ENCODE measurements around the gene PKHD1.

Gene PKHD1

GRCh38 chr6:51704932-51705540 lies 382.4 kb downstream of the PKHD1 start:
- H3K9me3 ChIP-seq (ENCODE audit: control insufficient read depth in 2 of 2, low read length in 2 of 2), result no peaks in the 10 kb centered on the region
- H3K9ac ChIP-seq (ENCODE audit: low read depth in 1 of 2, low read length in 2 of 2), result no peak overlapping the region
- no peak overlapping the region for H3K4me3 ChIP-seq (ENCODE audit: low read length in 2 of 2)
- no peaks in the 10 kb centered on the region for H3K4me1 ChIP-seq (ENCODE audit: control insufficient read depth in 2 of 2, insufficient read depth in 2 of 2, low read length in 2 of 2)
- no peaks in the 10 kb centered on the region for H3K27me3 ChIP-seq (ENCODE audit: control insufficient read depth in 2 of 2, insufficient read depth in 2 of 2, low read length in 2 of 2)
- H3K27ac ChIP-seq (ENCODE audit: low read depth in 2 of 2, low read length in 2 of 2), result no peak overlapping the region
- H3K36me3 ChIP-seq (ENCODE audit: control insufficient read depth in 2 of 2, insufficient read depth in 2 of 2, low read length in 2 of 2), result no peaks in the 10 kb centered on the region

- Histone ChIP-seq H3K27me3 (ENCODE audit: control insufficient read depth in 2 of 2, insufficient read depth in 2 of 2, low read length in 2 of 2) (no peaks in the 10 kb centered on the region), H3K4me1 (ENCODE audit: control insufficient read depth in 2 of 2, insufficient read depth in 2 of 2, low read length in 2 of 2) (no peaks in the 10 kb centered on the region), H3K9ac (ENCODE audit: low read depth in 1 of 2, low read length in 2 of 2) (no peak overlapping the region), H3K27ac (ENCODE audit: low read depth in 2 of 2, low read length in 2 of 2) (no peak overlapping the region), H3K36me3 (ENCODE audit: control insufficient read depth in 2 of 2, insufficient read depth in 2 of 2, low read length in 2 of 2) (no peaks in the 10 kb centered on the region), H3K4me3 (ENCODE audit: low read length in 2 of 2) (no peak overlapping the region), H3K9me3 (ENCODE audit: control insufficient read depth in 2 of 2, low read length in 2 of 2) (no peaks in the 10 kb centered on the region)
Observed at GRCh38 chr6:51702851-51703250, 384.6 kb downstream of the PKHD1 start.

GRCh38 chr6:51684603-51685002 lies 402.8 kb downstream of the PKHD1 start:
- Histone ChIP-seq H3K27ac (ENCODE audit: low read depth in 2 of 2, low read length in 2 of 2) (no peak overlapping the region), H3K4me1 (ENCODE audit: control insufficient read depth in 2 of 2, insufficient read depth in 2 of 2, low read length in 2 of 2) (peaks cover 0 to 3% of the 10 kb centered on the region in 2 donors), H3K27me3 (ENCODE audit: control insufficient read depth in 2 of 2, insufficient read depth in 2 of 2, low read length in 2 of 2) (no peaks in the 10 kb centered on the region), H3K9ac (ENCODE audit: low read depth in 1 of 2, low read length in 2 of 2) (no peak overlapping the region), H3K36me3 (ENCODE audit: control insufficient read depth in 2 of 2, insufficient read depth in 2 of 2, low read length in 2 of 2) (no peaks in the 10 kb centered on the region), H3K9me3 (ENCODE audit: control insufficient read depth in 2 of 2, low read length in 2 of 2) (no peaks in the 10 kb centered on the region), H3K4me3 (ENCODE audit: low read length in 2 of 2) (no peak overlapping the region)

- Histone ChIP-seq H3K4me3 (ENCODE audit: low read length in 2 of 2) (no peak overlapping the region), H3K9me3 (ENCODE audit: control insufficient read depth in 2 of 2, low read length in 2 of 2) (no peaks in the 10 kb centered on the region), H3K4me1 (ENCODE audit: control insufficient read depth in 2 of 2, insufficient read depth in 2 of 2, low read length in 2 of 2) (peaks cover under 1 to 4% of the 10 kb centered on the region in 2 donors), H3K36me3 (ENCODE audit: control insufficient read depth in 2 of 2, insufficient read depth in 2 of 2, low read length in 2 of 2) (no peaks in the 10 kb centered on the region), H3K27ac (ENCODE audit: low read depth in 2 of 2, low read length in 2 of 2) (no peak overlapping the region), H3K9ac (ENCODE audit: low read depth in 1 of 2, low read length in 2 of 2) (no peak overlapping the region), H3K27me3 (ENCODE audit: control insufficient read depth in 2 of 2, insufficient read depth in 2 of 2, low read length in 2 of 2) (no peaks in the 10 kb centered on the region)
Observed at GRCh38 chr6:51684038-51684437, 403.4 kb downstream of the PKHD1 start.

- H3K9ac ChIP-seq (ENCODE audit: low read depth in 1 of 2, low read length in 2 of 2), result no peak overlapping the region
- H3K36me3 ChIP-seq (ENCODE audit: control insufficient read depth in 2 of 2, insufficient read depth in 2 of 2, low read length in 2 of 2), result no peaks in the 10 kb centered on the region
- H3K27me3 ChIP-seq (ENCODE audit: control insufficient read depth in 2 of 2, insufficient read depth in 2 of 2, low read length in 2 of 2), result no peaks in the 10 kb centered on the region
- H3K27ac ChIP-seq (ENCODE audit: low read depth in 2 of 2, low read length in 2 of 2), result no peak overlapping the region
- no peak overlapping the region for H3K4me3 ChIP-seq (ENCODE audit: low read length in 2 of 2)
- no peaks in the 10 kb centered on the region for H3K9me3 ChIP-seq (ENCODE audit: control insufficient read depth in 2 of 2, low read length in 2 of 2)
- peaks cover 3 to 4% of the 10 kb centered on the region in 2 donors for H3K4me1 ChIP-seq (ENCODE audit: control insufficient read depth in 2 of 2, insufficient read depth in 2 of 2, low read length in 2 of 2)
Observed at GRCh38 chr6:51678905-51679620, 408.4 kb downstream of the PKHD1 start.

GRCh38 chr6:51678274-51678673 lies 409.1 kb downstream of the PKHD1 start:
- Histone ChIP-seq H3K4me3 (ENCODE audit: low read length in 2 of 2) (no peak overlapping the region), H3K9me3 (ENCODE audit: control insufficient read depth in 2 of 2, low read length in 2 of 2) (no peaks in the 10 kb centered on the region), H3K4me1 (ENCODE audit: control insufficient read depth in 2 of 2, insufficient read depth in 2 of 2, low read length in 2 of 2) (peaks cover 3 to 4% of the 10 kb centered on the region in 2 donors), H3K9ac (ENCODE audit: low read depth in 1 of 2, low read length in 2 of 2) (no peak overlapping the region), H3K27me3 (ENCODE audit: control insufficient read depth in 2 of 2, insufficient read depth in 2 of 2, low read length in 2 of 2) (no peaks in the 10 kb centered on the region), H3K36me3 (ENCODE audit: control insufficient read depth in 2 of 2, insufficient read depth in 2 of 2, low read length in 2 of 2) (no peaks in the 10 kb centered on the region), H3K27ac (ENCODE audit: low read depth in 2 of 2, low read length in 2 of 2) (no peak overlapping the region)

- H3K36me3 ChIP-seq (ENCODE audit: control insufficient read depth in 2 of 2, insufficient read depth in 2 of 2, low read length in 2 of 2), result no peaks in the 10 kb centered on the region
- no peaks in the 10 kb centered on the region for H3K27me3 ChIP-seq (ENCODE audit: control insufficient read depth in 2 of 2, insufficient read depth in 2 of 2, low read length in 2 of 2)
- H3K4me1 ChIP-seq (ENCODE audit: control insufficient read depth in 2 of 2, insufficient read depth in 2 of 2, low read length in 2 of 2), result peaks cover 3 to 4% of the 10 kb centered on the region in 2 donors
- no peak overlapping the region for H3K27ac ChIP-seq (ENCODE audit: low read depth in 2 of 2, low read length in 2 of 2)
- H3K9me3 ChIP-seq (ENCODE audit: control insufficient read depth in 2 of 2, low read length in 2 of 2), result no peaks in the 10 kb centered on the region
- no peak overlapping the region for H3K9ac ChIP-seq (ENCODE audit: low read depth in 1 of 2, low read length in 2 of 2)
- H3K4me3 ChIP-seq (ENCODE audit: low read length in 2 of 2), result no peak overlapping the region
Observed at GRCh38 chr6:51675922-51676275, 411.5 kb downstream of the PKHD1 start.

- Histone ChIP-seq H3K9me3 (ENCODE audit: control insufficient read depth in 2 of 2, low read length in 2 of 2) (no peaks in the 10 kb centered on the region), H3K27ac (ENCODE audit: low read depth in 2 of 2, low read length in 2 of 2) (no peak overlapping the region), H3K4me3 (ENCODE audit: low read length in 2 of 2) (no peak overlapping the region), H3K4me1 (ENCODE audit: control insufficient read depth in 2 of 2, insufficient read depth in 2 of 2, low read length in 2 of 2) (peaks cover 3 to 4% of the 10 kb centered on the region in 2 donors), H3K27me3 (ENCODE audit: control insufficient read depth in 2 of 2, insufficient read depth in 2 of 2, low read length in 2 of 2) (no peaks in the 10 kb centered on the region), H3K36me3 (ENCODE audit: control insufficient read depth in 2 of 2, insufficient read depth in 2 of 2, low read length in 2 of 2) (no peaks in the 10 kb centered on the region), H3K9ac (ENCODE audit: low read depth in 1 of 2, low read length in 2 of 2) (no peak overlapping the region)
Observed at GRCh38 chr6:51675020-51675921, 412.1 kb downstream of the PKHD1 start.

- no peaks in the 10 kb centered on the region for H3K4me1 ChIP-seq (ENCODE audit: control insufficient read depth in 2 of 2, insufficient read depth in 2 of 2, low read length in 2 of 2)
- no peak overlapping the region for H3K9ac ChIP-seq (ENCODE audit: low read depth in 1 of 2, low read length in 2 of 2)
- H3K9me3 ChIP-seq (ENCODE audit: control insufficient read depth in 2 of 2, low read length in 2 of 2), result no peaks in the 10 kb centered on the region
- H3K36me3 ChIP-seq (ENCODE audit: control insufficient read depth in 2 of 2, insufficient read depth in 2 of 2, low read length in 2 of 2), result no peaks in the 10 kb centered on the region
- no peaks in the 10 kb centered on the region for H3K27me3 ChIP-seq (ENCODE audit: control insufficient read depth in 2 of 2, insufficient read depth in 2 of 2, low read length in 2 of 2)
- no peak overlapping the region for H3K4me3 ChIP-seq (ENCODE audit: low read length in 2 of 2)
- no peak overlapping the region for H3K27ac ChIP-seq (ENCODE audit: low read depth in 2 of 2, low read length in 2 of 2)
Observed at GRCh38 chr6:51663525-51663924, 423.9 kb downstream of the PKHD1 start.

- no peak overlapping the region for H3K27ac ChIP-seq (ENCODE audit: low read depth in 2 of 2, low read length in 2 of 2)
- H3K4me3 ChIP-seq (ENCODE audit: low read length in 2 of 2), result no peak overlapping the region
- H3K9me3 ChIP-seq (ENCODE audit: control insufficient read depth in 2 of 2, low read length in 2 of 2), result no peaks in the 10 kb centered on the region
Observed at GRCh38 chr6:51660767-51661166, 426.6 kb downstream of the PKHD1 start.

More at GRCh38 chr6:51660767-51661166, 426.6 kb downstream of the PKHD1 start:
- Histone ChIP-seq H3K4me1 (ENCODE audit: control insufficient read depth in 2 of 2, insufficient read depth in 2 of 2, low read length in 2 of 2) (no peaks in the 10 kb centered on the region), H3K36me3 (ENCODE audit: control insufficient read depth in 2 of 2, insufficient read depth in 2 of 2, low read length in 2 of 2) (no peaks in the 10 kb centered on the region), H3K9ac (ENCODE audit: low read depth in 1 of 2, low read length in 2 of 2) (no peak overlapping the region), H3K27me3 (ENCODE audit: control insufficient read depth in 2 of 2, insufficient read depth in 2 of 2, low read length in 2 of 2) (no peaks in the 10 kb centered on the region)
